Vagina (tissue), 2 donors: ENCODE measurements around the gene CARD9.

ENCODE experiments used
- CTCF ChIP-seq, 3 experiments: fragments of 450-650 bp in 2 of 3; fragments of 200-600 bp in 1 of 3; sonication (generic) in 1 of 3; IDR thresholded peaks; one replicate each; pipeline ENCODE4 v1.5.1; 2017 to 2019; ENCODE audit warnings: antibody characterized with exemption in 3 of 3, mild to moderate bottlenecking in 2 of 3, moderate library complexity in 2 of 3
- POLR2A ChIP-seq, 2 donors: fragments of 450-650 bp; IDR thresholded peaks; one replicate each; pipeline ENCODE4 v1.6.1; 2017; ENCODE audit warnings: antibody characterized with exemption in 2 of 2, mild to moderate bottlenecking in 2 of 2, moderate library complexity in 2 of 2
- POLR2AphosphoS5 ChIP-seq, 2 donors: sonication (generic); formaldehyde crosslinking; IDR thresholded peaks; one replicate each; pipeline ENCODE4 v1.9.0; 2017; ENCODE audit warnings: antibody characterized with exemption in 2 of 2, mild to moderate bottlenecking in 2 of 2, low read depth in 1 of 2; ENCODE audit not compliant: insufficient read depth in 1 of 2

DNA sequence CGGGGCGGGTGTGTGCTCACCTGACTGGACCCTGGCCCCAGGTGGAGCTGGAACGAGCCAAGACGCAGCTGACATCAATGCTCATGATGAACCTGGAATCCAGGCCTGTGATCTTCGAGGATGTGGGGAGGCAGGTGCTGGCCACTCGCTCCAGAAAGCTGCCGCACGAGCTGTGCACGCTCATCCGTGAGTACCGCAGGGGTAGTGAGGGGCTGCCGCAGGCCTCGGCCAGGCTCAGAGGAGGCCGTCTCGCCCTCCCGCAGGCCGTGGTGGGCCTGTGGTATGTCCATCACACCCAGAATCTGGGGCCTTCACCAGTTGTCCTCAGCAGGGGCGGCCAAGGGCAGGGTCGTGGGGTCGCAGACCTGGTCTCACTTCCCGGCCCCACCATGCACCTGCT, 48.3 kb upstream of the CARD9 start:
- TF ChIP-seq CTCF (IDR thresholded peaks at IDR 0.05) (no peak), POLR2A (IDR thresholded peaks at IDR 0.05) (no peak), POLR2AphosphoS5 (IDR thresholded peaks at IDR 0.05; ENCODE audit: insufficient read depth in 1 of 2, low read depth in 1 of 2) (no peak)
